HepG2 (cell line): ENCODE results near the gene BRD1. TPM values are rescaled to one million over a fixed set of nuclear protein-coding genes. Genes with fewer than 3 reads are reported as not detected.
"Not testable (repeated sequence)": the region's sequence is repeated elsewhere in the genome, so short reads cannot be mapped to it uniquely, and the experiment has no call there.

Experiments used
- ATAC-seq: fragments of 200-7000 bp; cut with Tn5 transposase; 3 replicates; pipeline ENCODE4 v1.9.1; 2020; ENCODE audit warnings: mild to moderate bottlenecking, moderate library complexity
- BruUV-seq: library from RNA; stranded (reverse); fragments of 400-500 nt; replicated peaks from 2 replicates; lab custom pipeline; 2021; lab: Mats Ljungman, UMichigan
- CTCF ChIA-PET: fragments of 300-600 bp; formaldehyde crosslinking; extraction: SDS; loops from one replicate; lab custom pipeline; 2021; ENCODE audit warnings: low total read pairs, inconsistent platforms, low intra/inter-chr PET ratio; lab: Yijun Ruan, JAX
- POLR2A ChIA-PET: fragments of 350-600 bp; sonication (Branson Sonifier 250); formaldehyde crosslinking; loops from one replicate; lab custom pipeline; 2020; ENCODE audit warnings: antibody characterized with exemption, inconsistent platforms; lab: Yijun Ruan, JAX
- DNase-seq: peaks from one replicate; pipeline ENCODE4 v3.0.0-alpha.2; 2015; ENCODE audit warnings: low spot score
- FAIRE-seq: peaks from 3 replicates; lab custom pipeline; 2011; peaks lifted over from hg19 to GRCh38; lab: Jason Lieb, UNC
- H2AFZ ChIP-seq: one replicate; pipeline ENCODE4 v1.6.1; 2011; ENCODE audit warnings: low read length, inconsistent platforms
- H3K27ac ChIP-seq: fragments of 300-600 bp; 3 replicates; pipeline ENCODE4 v1.8.0; 2011; ENCODE audit warnings: mixed run types, mild to moderate bottlenecking, mixed read lengths, low read length, inconsistent platforms; ENCODE audit not compliant: insufficient read depth; ENCODE audit errors: extremely low read length
- H3K27me3 ChIP-seq, 2 experiments: fragments of 200-600 bp in 1 of 2; 2 replicates in 1 of 2; 3 replicates in 1 of 2; pipeline versions ENCODE4 v1.6.0 to v1.8.0; 2011; ENCODE audit warnings: low read length in 2 of 2, mild to moderate bottlenecking in 2 of 2, moderate library complexity in 2 of 2, inconsistent platforms in 1 of 2; ENCODE audit not compliant: insufficient read depth in 2 of 2, control insufficient read depth in 1 of 2
- H3K36me3 ChIP-seq, 2 experiments: fragments of 200-600 bp in 1 of 2; replicated peaks in 1 of 2; 2 replicates in 1 of 2; 3 replicates in 1 of 2; pipeline versions ENCODE4 v1.5.1 to v1.8.0; 2011; ENCODE audit warnings: low read length in 2 of 2, inconsistent platforms in 1 of 2; ENCODE audit not compliant: insufficient read depth in 2 of 2, control insufficient read depth in 1 of 2
- H3K4me1 ChIP-seq: 2 replicates; pipeline ENCODE4 v1.5.1; 2012; ENCODE audit warnings: low read length, inconsistent platforms; ENCODE audit not compliant: insufficient read depth
- H3K4me2 ChIP-seq: 2 replicates; pipeline ENCODE4 v1.6.0; 2011; ENCODE audit warnings: low read depth, low read length, inconsistent platforms
- H3K4me3 ChIP-seq, 3 experiments: fragments of 200-600 bp in 1 of 3; sonication (generic), shearing (Covaris generic) in 1 of 3; replicated peaks in 1 of 3; 2 replicates each; pipeline ENCODE4 v1.5.1; 2011 to 2016; ENCODE audit warnings: low read length in 3 of 3, inconsistent platforms in 2 of 3, low read depth in 2 of 3, mild to moderate bottlenecking in 2 of 3, control low read depth in 1 of 3, mixed read lengths in 1 of 3; ENCODE audit not compliant: insufficient read depth in 1 of 3
- H3K79me2 ChIP-seq: one replicate; pipeline ENCODE4 v1.6.1; 2011; ENCODE audit warnings: low read length, inconsistent platforms; ENCODE audit not compliant: insufficient read depth
- H3K9ac ChIP-seq: 2 replicates; pipeline ENCODE4 v1.6.0; 2011; ENCODE audit warnings: mild to moderate bottlenecking, low read depth, low read length, inconsistent platforms; ENCODE audit not compliant: insufficient read depth
- H3K9me3 ChIP-seq: 2 replicates; pipeline ENCODE4 v1.5.1; 2012; ENCODE audit warnings: mild to moderate bottlenecking, low read length
- H4K20me1 ChIP-seq: 2 replicates; pipeline ENCODE4 v1.6.0; 2011; ENCODE audit warnings: inconsistent platforms, mild to moderate bottlenecking, low read length, moderate library complexity; ENCODE audit not compliant: insufficient read depth
- FOXP1 ChIP-seq, 2 experiments: fragments of 450-650 bp in 1 of 2; IDR thresholded peaks; 2 replicates each; pipeline ENCODE4 v1.6.1; 2017 to 2018; ENCODE audit warnings: antibody characterized with exemption in 1 of 2
- KAT2B ChIP-seq: fragments of 150-350 bp; IDR thresholded peaks from 2 replicates; pipeline ENCODE4 v1.6.1; 2014; ENCODE audit warnings: low read depth, low read length, borderline replicate concordance
- ZNF567 ChIP-seq: sonication (generic); formaldehyde crosslinking; IDR thresholded peaks from 2 replicates; pipeline ENCODE4 v1.8.1; 2023; ENCODE audit warnings: mild to moderate bottlenecking, missing genetic modification reagents, borderline replicate concordance
- WGBS: methylation state at CpG from one replicate; pipeline ENCODE4 v1.1.6; 2017; ENCODE audit warnings: low lambda C conversion rate; 5-methylcytosine and 5-hydroxymethylcytosine counted together
- in situ Hi-C: cut with HindIII; loops from 2 replicates; pipeline ENCODE4 v1.10.0; 2017; ENCODE audit warnings: low pct_unique_long_range_greater_than_20kb; ENCODE audit not compliant: extremely low pct_ligation_motif_present
- intact Hi-C: fragments of 100-400 bp; cut with micrococcal nuclease; formaldehyde crosslinking; loops from one replicate; pipeline ENCODE4 v1.10.0; 2022; ENCODE audit not compliant: unreplicated experiment
- polyA plus RNA-seq, 8 experiments: library from polyadenylated mRNA; depleted of rRNA in 3 of 8; stranded (reverse) in 7 of 8; unstranded in 1 of 8; fragments of >200 nt; fragmentation: Illumina TruSeq in 4 of 8; extraction: Trizol in 4 of 8; gene quantifications; 2 replicates each; pipeline versions ENCODE4 v1.2.1 to v1.2.3, GENCODE V29; 2011 to 2016; ENCODE audit warnings: low read depth in 4 of 8, missing spikeins in 1 of 8, mixed read lengths in 1 of 8; ENCODE audit not compliant: insufficient read depth in 1 of 8
- total RNA-seq, 5 experiments: library from RNA; depleted of rRNA; stranded (reverse); fragments of >200 nt; fragmentation: Illumina TruSeq; extraction: Trizol; gene quantifications; 2 replicates each; pipeline ENCODE4 v1.2.3, GENCODE V29; 2016; ENCODE audit warnings: low read depth in 1 of 5

Gene BRD1
- total and polyA plus RNA-seq, 2 of the 13 experiments (the other 11 are each of a cell fraction or from before 2014, with no cell fraction given) = 5.1 to 12.0 TPM

GRCh38 chr22:49763138-49763537, 64.5 kb downstream of the BRD1 start (continued):
- TF ChIP-seq FOXP1 (IDR thresholded peaks at IDR 0.05) = no peak
- TF ChIP-seq FOXP1 (CRISPR knock-in tag; IDR thresholded peaks at IDR 0.05) = no peak
- TF ChIP-seq, all 625 proteins: peak for 0

- H2AFZ ChIP-seq, CTCF ChIA-PET, in situ Hi-C loops, ATAC-seq, H3K79me2 ChIP-seq, H3K4me2 ChIP-seq, H4K20me1 ChIP-seq, H3K27ac ChIP-seq, H3K4me3 ChIP-seq, BruUV-seq, H3K27me3 ChIP-seq, POLR2A ChIA-PET, H3K9ac ChIP-seq, DNase-seq, FAIRE-seq, H3K36me3 ChIP-seq, H3K9me3 ChIP-seq: not testable (repeated sequence)
- H3K4me1 ChIP-seq = peaks cover 18% of the 10 kb centered on the region
- WGBS = 44% methylated on average over 7 of the region's 7 CpGs
- intact Hi-C loops = loop anchor here (10.0 kb wide), 1 partner anchor 272 kb away; no protein-coding TSS in a partner anchor
Measured at GRCh38 chr22:49762571-49762970, 65.1 kb downstream of the BRD1 start.

- no peak for DNase-seq
- H3K36me3 ChIP-seq = no peaks in the 10 kb centered on the region
- WGBS = 70% methylated on average over 7 of the region's 7 CpGs
- ATAC-seq = no peak
- ChIA-PET POLR2A (no interaction called here), CTCF (no interaction called here)
- intact Hi-C loops (loop anchor here (10.0 kb wide), 1 partner anchor 273 kb away; no protein-coding TSS in a partner anchor), in situ Hi-C loops (no loop called here)
- BruUV-seq = no TSS peak
- H3K27me3 ChIP-seq = peaks cover 1 to 10% of the 10 kb centered on the region in 2 experiments; a peak in 3 of 5 replicates
- TF ChIP-seq ZNF567 (CRISPR knock-in tag) (no peak), KAT2B (no peak)
- no peaks in the 10 kb centered on the region for H4K20me1 ChIP-seq
- no peak overlapping the region for H3K27ac ChIP-seq
- no peak overlapping the region for H2AFZ ChIP-seq
- no peak overlapping the region for H3K4me2 ChIP-seq
- H3K9ac ChIP-seq = no peak overlapping the region
- H3K9me3 ChIP-seq = peaks cover 3% of the 10 kb centered on the region; the same call in 1 of the 2 replicates
- FAIRE-seq = no peak
- no peaks in the 10 kb centered on the region for H3K79me2 ChIP-seq
- H3K4me3 ChIP-seq = no peak overlapping the region
- peaks cover 18% of the 10 kb centered on the region for H3K4me1 ChIP-seq
Measured at GRCh38 chr22:49761836-49762235, 65.8 kb downstream of the BRD1 start.
